ENCODE measurements around the gene CPXM2. TPM values are rescaled to one million over a fixed set of nuclear protein-coding genes. Genes with fewer than 3 reads are reported as not detected.

Gene CPXM2
- total RNA-seq, 1 donor from 2014 or later: 18.9 TPM

DNA sequence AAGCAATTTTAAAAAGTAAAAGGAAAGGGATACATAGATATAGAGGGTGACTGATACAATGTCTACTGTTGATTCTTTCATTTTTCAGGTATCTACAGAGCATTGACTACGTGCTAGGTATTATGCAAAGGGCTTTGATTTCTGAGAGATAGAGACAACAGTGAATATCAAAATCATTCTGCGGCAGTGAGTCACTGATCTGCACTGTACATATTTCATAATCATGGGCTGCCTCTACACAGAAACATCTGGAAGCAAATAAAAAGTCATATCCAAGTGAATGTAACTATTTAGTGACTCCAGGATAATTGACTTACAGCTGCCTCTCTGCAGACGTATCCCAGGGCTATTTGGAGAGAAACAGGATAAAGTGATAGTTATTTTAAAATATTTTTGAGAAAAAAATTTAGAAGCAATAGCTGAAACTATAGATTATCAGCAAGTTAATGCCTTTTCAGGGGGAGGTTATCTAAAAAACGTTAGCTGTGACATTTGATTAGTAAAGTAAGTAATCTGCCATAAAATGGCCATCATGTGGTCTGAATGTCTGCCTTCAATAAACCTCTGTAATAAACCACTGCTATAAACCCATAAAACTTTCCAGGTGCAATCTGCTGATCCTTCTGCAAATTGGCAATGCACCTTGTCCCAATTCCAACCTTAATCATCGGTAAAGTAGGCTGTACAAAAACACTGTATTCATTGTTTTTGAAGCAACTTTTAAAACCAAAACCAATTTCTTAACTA lies 43.7 kb downstream of the CPXM2 start:
- Histone ChIP-seq H3K4me1 (peaks cover 13% of the 10 kb centered on the region), H3K27ac (no peak overlapping the region), H3K36me3 (no peaks in the 10 kb centered on the region), H3K27me3 (no peaks in the 10 kb centered on the region), H3K9me3 (no peaks in the 10 kb centered on the region), H3K4me3 (no peak overlapping the region)
- intact Hi-C loops (cut with DNase I): no loop called here
- TF ChIP-seq, protein P1, sequence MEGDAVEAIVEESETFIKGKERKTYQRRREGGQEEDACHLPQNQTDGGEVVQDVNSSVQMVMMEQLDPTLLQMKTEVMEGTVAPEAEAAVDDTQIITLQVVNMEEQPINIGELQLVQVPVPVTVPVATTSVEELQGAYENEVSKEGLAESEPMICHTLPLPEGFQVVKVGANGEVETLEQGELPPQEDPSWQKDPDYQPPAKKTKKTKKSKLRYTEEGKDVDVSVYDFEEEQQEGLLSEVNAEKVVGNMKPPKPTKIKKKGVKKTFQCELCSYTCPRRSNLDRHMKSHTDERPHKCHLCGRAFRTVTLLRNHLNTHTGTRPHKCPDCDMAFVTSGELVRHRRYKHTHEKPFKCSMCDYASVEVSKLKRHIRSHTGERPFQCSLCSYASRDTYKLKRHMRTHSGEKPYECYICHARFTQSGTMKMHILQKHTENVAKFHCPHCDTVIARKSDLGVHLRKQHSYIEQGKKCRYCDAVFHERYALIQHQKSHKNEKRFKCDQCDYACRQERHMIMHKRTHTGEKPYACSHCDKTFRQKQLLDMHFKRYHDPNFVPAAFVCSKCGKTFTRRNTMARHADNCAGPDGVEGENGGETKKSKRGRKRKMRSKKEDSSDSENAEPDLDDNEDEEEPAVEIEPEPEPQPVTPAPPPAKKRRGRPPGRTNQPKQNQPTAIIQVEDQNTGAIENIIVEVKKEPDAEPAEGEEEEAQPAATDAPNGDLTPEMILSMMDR (IDR thresholded peaks at IDR 0.05): no peak
- TF ChIP-seq POLR2A (IDR thresholded peaks at IDR 0.05) (no peak), POLR2AphosphoS5 (IDR thresholded peaks at IDR 0.05; ENCODE audit: insufficient read depth in 1 of 2, low read depth in 1 of 2) (no peak)
- peak in 1 of 2 donors; percentile 1 for DNase-seq (ENCODE audit: extremely low spot score in 2 of 2)

DNA sequence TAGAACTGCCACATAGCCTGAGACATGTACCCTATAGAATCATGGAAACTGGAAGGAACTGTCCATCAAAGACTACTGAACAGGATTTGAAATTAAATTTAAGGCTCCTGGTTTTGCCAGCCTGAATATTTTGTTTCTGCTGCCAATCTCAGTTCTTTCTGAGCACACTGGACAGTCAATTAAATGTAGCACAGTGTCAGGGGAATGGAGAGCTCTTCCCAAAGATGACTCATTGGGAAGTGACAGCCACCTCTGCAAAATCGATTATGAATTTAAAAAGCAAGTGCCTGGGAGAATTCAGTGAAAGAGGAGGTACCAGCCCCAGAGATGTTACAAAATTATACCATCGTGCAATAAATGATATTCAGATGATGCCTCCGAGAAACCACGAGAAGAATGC lies 47.8 kb downstream of the CPXM2 start:
- Histone ChIP-seq H3K9me3 (no peaks in the 10 kb centered on the region), H3K36me3 (no peaks in the 10 kb centered on the region), H3K4me3 (no peak overlapping the region), H3K4me1 (peaks cover 13% of the 10 kb centered on the region), H3K27ac (no peak overlapping the region), H3K27me3 (no peaks in the 10 kb centered on the region)
- TF ChIP-seq POLR2A (IDR thresholded peaks at IDR 0.05) (no peak), POLR2AphosphoS5 (IDR thresholded peaks at IDR 0.05; ENCODE audit: insufficient read depth in 1 of 2, low read depth in 1 of 2) (no peak)
- TF ChIP-seq, protein P1 (IDR thresholded peaks at IDR 0.05): no peak
- intact Hi-C loops (cut with DNase I): no loop called here
- DNase-seq (ENCODE audit: extremely low spot score in 2 of 2): no peak

GRCh38 chr10:123842692-123843385 lies 48.8 kb downstream of the CPXM2 start:
- no peaks in the 10 kb centered on the region for H3K36me3 ChIP-seq
- TF ChIP-seq, protein P1 (IDR thresholded peaks at IDR 0.05): no peak
- TF ChIP-seq POLR2A (IDR thresholded peaks at IDR 0.05) (no peak), POLR2AphosphoS5 (IDR thresholded peaks at IDR 0.05; ENCODE audit: insufficient read depth in 1 of 2, low read depth in 1 of 2) (no peak)
- H3K4me1 ChIP-seq: peaks cover 8% of the 10 kb centered on the region
- intact Hi-C loops (cut with DNase I): no loop called here
- no peaks in the 10 kb centered on the region for H3K27me3 ChIP-seq
- peak in 1 of 2 donors; percentile 27 for DNase-seq (ENCODE audit: extremely low spot score in 2 of 2)
- H3K9me3 ChIP-seq: no peaks in the 10 kb centered on the region
- H3K4me3 ChIP-seq: no peak overlapping the region
- H3K27ac ChIP-seq: no peak overlapping the region

DNA sequence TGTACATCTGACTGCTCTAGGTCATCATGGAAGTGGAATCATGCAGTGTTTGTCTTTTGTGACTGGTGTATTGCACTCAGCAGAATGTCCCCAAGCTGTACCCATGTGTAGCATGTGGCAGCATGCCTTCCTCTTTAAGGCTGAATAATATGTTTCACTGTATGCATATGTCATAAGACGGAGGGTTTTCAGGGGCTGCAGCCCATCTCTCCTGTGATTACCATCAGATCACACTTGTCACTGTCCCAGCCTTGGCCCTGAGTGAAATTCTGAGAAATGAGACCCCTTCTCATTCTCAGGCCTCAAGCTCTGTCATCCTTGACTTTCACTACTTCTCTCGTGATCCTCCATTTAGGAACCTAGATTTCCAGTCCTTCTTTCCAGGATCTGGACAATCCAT lies 50.0 kb downstream of the CPXM2 start:
- Histone ChIP-seq H3K27ac (no peak overlapping the region), H3K27me3 (no peaks in the 10 kb centered on the region), H3K36me3 (no peaks in the 10 kb centered on the region), H3K9me3 (no peaks in the 10 kb centered on the region), H3K4me1 (no peaks in the 10 kb centered on the region), H3K4me3 (no peak overlapping the region)
- DNase-seq (ENCODE audit: extremely low spot score in 2 of 2): peak in 1 of 2 donors; percentile 54
- intact Hi-C loops (cut with DNase I): no loop called here
- TF ChIP-seq POLR2AphosphoS5 (IDR thresholded peaks at IDR 0.05; ENCODE audit: insufficient read depth in 1 of 2, low read depth in 1 of 2): no peak
- TF ChIP-seq, protein P1 (IDR thresholded peaks at IDR 0.05): no peak
- no peak for TF ChIP-seq POLR2A (IDR thresholded peaks at IDR 0.05)

- H3K4me3 ChIP-seq: no peak overlapping the region
- no peaks in the 10 kb centered on the region for H3K4me1 ChIP-seq
- DNase-seq (ENCODE audit: extremely low spot score in 2 of 2): peak in 1 of 2 donors; percentile 34
- H3K36me3 ChIP-seq: no peaks in the 10 kb centered on the region
- intact Hi-C loops (cut with DNase I): no loop called here
- no peak overlapping the region for H3K27ac ChIP-seq
- H3K27me3 ChIP-seq: no peaks in the 10 kb centered on the region
- TF ChIP-seq POLR2A (IDR thresholded peaks at IDR 0.05) (no peak), POLR2AphosphoS5 (IDR thresholded peaks at IDR 0.05; ENCODE audit: insufficient read depth in 1 of 2, low read depth in 1 of 2) (no peak)
- TF ChIP-seq, protein P1 (IDR thresholded peaks at IDR 0.05): no peak
- no peaks in the 10 kb centered on the region for H3K9me3 ChIP-seq
Observed at GRCh38 chr10:123841115-123841514, 50.5 kb downstream of the CPXM2 start.
